ENCODE data around the gene SEMA3E. TPM values are rescaled to one million over a fixed set of nuclear protein-coding genes. Genes with fewer than 3 reads are reported as not detected.
"Not testable (repeated sequence)": the region's sequence is repeated elsewhere in the genome, so short reads cannot be mapped to it uniquely, and the experiment has no call there.

SEMA3E gene
- total and polyA plus RNA-seq, 5 donors from 2014 or later = not detected

DNA sequence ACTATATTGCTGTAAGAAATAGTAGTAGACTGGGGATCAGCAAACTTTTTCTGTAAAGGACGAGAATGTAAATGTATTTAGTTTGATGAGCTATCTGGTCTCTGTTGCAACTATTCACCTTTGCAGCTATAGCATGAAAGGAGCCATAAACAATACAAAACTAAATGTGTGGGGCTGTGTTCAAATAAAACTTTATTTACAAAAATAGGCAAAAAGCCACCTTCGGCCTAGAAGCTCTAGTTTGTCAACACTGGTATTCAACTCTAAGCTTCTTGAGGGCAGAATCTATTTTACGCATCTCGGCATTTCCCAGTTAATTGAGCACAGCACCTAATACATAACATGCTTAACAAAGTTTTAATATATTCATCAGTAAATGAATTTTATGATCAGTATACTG, 181.4 kb downstream of the SEMA3E start:
- Histone ChIP-seq H3K4me3 (ENCODE audit: low read depth, low read length) (no peak overlapping the region), H3K4me1 (ENCODE audit: control insufficient read depth, insufficient read depth, low read length, poor library complexity, severe bottlenecking) (no peaks in the 10 kb centered on the region), H3K27me3 (ENCODE audit: control insufficient read depth, insufficient read depth, low read length) (no peaks in the 10 kb centered on the region), H3K9me3 (ENCODE audit: control insufficient read depth in 2 of 2, low read length in 2 of 2) (peaks cover 0 to 2% of the 10 kb centered on the region in 2 experiments), H3K27ac (ENCODE audit: insufficient read depth, low read length, poor library complexity, severe bottlenecking) (no peak overlapping the region), H3K36me3 (ENCODE audit: control insufficient read depth, insufficient read depth, low read length) (no peaks in the 10 kb centered on the region)
- DNase-seq = no peak
- Mint-ChIP-seq H3K36me3 (no peaks in the 10 kb centered on the region), H3K4me1 (no peaks in the 10 kb centered on the region), H3K27me3 (no peaks in the 10 kb centered on the region), H3K4me3 (no peak overlapping the region), H3K9me3 (peaks cover 0 to 15% (median 4%) of the 10 kb centered on the region in 7 donors), H3K27ac (no peak overlapping the region)
- no peak for ATAC-seq (ENCODE audit: low read depth in 2 of 2)

DNA sequence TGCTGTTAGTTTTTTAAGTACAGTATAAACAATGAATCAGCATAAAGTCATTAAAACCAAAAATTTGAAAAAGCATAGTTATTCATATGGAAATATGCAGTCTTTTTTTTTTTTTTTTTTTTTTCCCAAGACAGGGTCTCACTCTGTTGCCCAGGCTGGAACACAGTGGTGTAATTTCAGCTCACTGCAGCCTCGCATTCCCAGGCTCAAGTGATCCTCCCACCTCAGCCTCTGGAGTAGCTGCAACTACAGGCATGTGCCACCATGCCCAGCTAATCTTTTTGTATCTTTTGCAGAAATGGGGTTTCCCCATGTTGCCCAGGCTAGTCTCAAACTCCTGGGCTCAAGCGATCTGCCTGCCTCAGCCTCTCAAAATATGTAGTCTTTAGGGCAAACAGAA, 182.0 kb downstream of the SEMA3E start:
- no peaks in the 10 kb centered on the region for H3K4me1 Mint-ChIP-seq
- DNase-seq (no peak), ATAC-seq (ENCODE audit: low read depth in 2 of 2) (no peak)
- H3K27me3 ChIP-seq (ENCODE audit: control insufficient read depth, insufficient read depth, low read length) = no peaks in the 10 kb centered on the region
- H3K4me1 ChIP-seq (ENCODE audit: control insufficient read depth, insufficient read depth, low read length, poor library complexity, severe bottlenecking) = no peaks in the 10 kb centered on the region
- H3K4me3 Mint-ChIP-seq = no peak overlapping the region
- no peaks in the 10 kb centered on the region for H3K27me3 Mint-ChIP-seq
- H3K9me3 Mint-ChIP-seq = peaks cover 0 to 15% (median 4%) of the 10 kb centered on the region in 7 donors
- no peaks in the 10 kb centered on the region for H3K36me3 Mint-ChIP-seq
- H3K4me3 ChIP-seq (ENCODE audit: low read depth, low read length) = no peak overlapping the region
- no peaks in the 10 kb centered on the region for H3K9me3 ChIP-seq (ENCODE audit: control insufficient read depth in 2 of 2, low read length in 2 of 2)
- H3K27ac Mint-ChIP-seq = no peak overlapping the region
- no peak overlapping the region for H3K27ac ChIP-seq (ENCODE audit: insufficient read depth, low read length, poor library complexity, severe bottlenecking)
- H3K36me3 ChIP-seq (ENCODE audit: control insufficient read depth, insufficient read depth, low read length) = no peaks in the 10 kb centered on the region

- ATAC-seq (ENCODE audit: low read depth in 2 of 2) (no peak), DNase-seq (no peak)
- Mint-ChIP-seq H3K27ac (no peak overlapping the region), H3K9me3 (peaks cover 0 to 13% (median 4%) of the 10 kb centered on the region in 7 donors), H3K4me1 (no peaks in the 10 kb centered on the region), H3K36me3 (no peaks in the 10 kb centered on the region), H3K4me3 (no peak overlapping the region), H3K27me3 (no peaks in the 10 kb centered on the region)
- H3K27me3 ChIP-seq (ENCODE audit: control insufficient read depth, insufficient read depth, low read length) = no peaks in the 10 kb centered on the region
- H3K36me3 ChIP-seq (ENCODE audit: control insufficient read depth, insufficient read depth, low read length) = no peaks in the 10 kb centered on the region
- H3K4me1 ChIP-seq (ENCODE audit: control insufficient read depth, insufficient read depth, low read length, poor library complexity, severe bottlenecking) = no peaks in the 10 kb centered on the region
- H3K9me3 ChIP-seq (ENCODE audit: control insufficient read depth in 2 of 2, low read length in 2 of 2) = no peaks in the 10 kb centered on the region
- H3K27ac ChIP-seq (ENCODE audit: insufficient read depth, low read length, poor library complexity, severe bottlenecking) = no peak overlapping the region
- no peak overlapping the region for H3K4me3 ChIP-seq (ENCODE audit: low read depth, low read length)
Observed at GRCh38 chr7:83466187-83466923, 182.6 kb downstream of the SEMA3E start.

DNA sequence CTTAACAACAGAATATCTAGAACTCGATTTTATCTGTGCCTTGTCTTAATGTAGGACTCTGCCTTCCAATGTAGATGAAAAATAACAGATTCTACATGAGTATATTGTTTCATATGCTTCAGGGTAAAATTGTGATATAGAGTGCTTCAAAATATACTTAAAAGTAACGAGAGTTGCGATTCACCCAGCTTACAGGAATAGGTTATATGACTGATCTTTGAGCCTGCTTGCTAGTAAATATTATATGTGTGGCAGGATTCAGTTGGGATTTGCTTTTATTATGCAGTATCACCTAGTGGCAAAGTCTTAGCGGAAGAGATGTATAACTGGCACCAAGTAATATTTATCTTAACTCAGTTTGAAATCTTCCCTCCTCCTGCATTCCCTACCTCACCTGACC, 183.3 kb downstream of the SEMA3E start:
- Histone ChIP-seq H3K4me3 (ENCODE audit: low read depth, low read length) (no peak overlapping the region), H3K36me3 (ENCODE audit: control insufficient read depth, insufficient read depth, low read length) (no peaks in the 10 kb centered on the region), H3K4me1 (ENCODE audit: control insufficient read depth, insufficient read depth, low read length, poor library complexity, severe bottlenecking) (no peaks in the 10 kb centered on the region), H3K27me3 (ENCODE audit: control insufficient read depth, insufficient read depth, low read length) (no peaks in the 10 kb centered on the region), H3K27ac (ENCODE audit: insufficient read depth, low read length, poor library complexity, severe bottlenecking) (no peak overlapping the region), H3K9me3 (ENCODE audit: control insufficient read depth in 2 of 2, low read length in 2 of 2) (no peaks in the 10 kb centered on the region)
- H3K36me3 Mint-ChIP-seq = no peaks in the 10 kb centered on the region
- peaks cover 0 to 13% (median 7%) of the 10 kb centered on the region in 7 donors for H3K9me3 Mint-ChIP-seq
- no peaks in the 10 kb centered on the region for H3K27me3 Mint-ChIP-seq
- no peak overlapping the region for H3K4me3 Mint-ChIP-seq
- ATAC-seq (ENCODE audit: low read depth in 2 of 2) (no peak), DNase-seq (no peak)
- H3K4me1 Mint-ChIP-seq = no peaks in the 10 kb centered on the region
- no peak overlapping the region for H3K27ac Mint-ChIP-seq

DNA sequence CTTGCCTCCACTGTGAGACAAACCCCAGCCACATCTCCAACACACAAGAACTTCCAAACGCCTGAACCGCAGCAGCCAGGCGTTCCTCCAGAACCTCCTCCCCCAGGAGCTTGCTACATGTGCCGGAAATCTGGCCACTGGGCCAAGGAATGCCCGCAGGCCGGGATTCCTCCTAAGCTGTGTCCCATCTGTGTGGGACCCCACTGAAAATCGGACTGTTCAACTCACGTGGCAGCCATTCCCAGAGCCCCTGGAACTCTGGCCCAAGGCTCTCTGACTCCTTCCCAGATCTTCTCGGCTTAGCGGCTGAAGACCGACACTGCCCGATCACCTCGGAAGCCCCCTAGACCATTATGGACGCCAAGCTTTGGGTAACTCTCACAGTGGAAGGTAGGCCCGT, 187.1 kb downstream of the SEMA3E start:
- not testable (repeated sequence) for H3K27me3 ChIP-seq (ENCODE audit: control insufficient read depth, insufficient read depth, low read length); H3K4me1 Mint-ChIP-seq; H3K4me3 Mint-ChIP-seq; H3K27me3 Mint-ChIP-seq; H3K27ac ChIP-seq (ENCODE audit: insufficient read depth, low read length, poor library complexity, severe bottlenecking); H3K36me3 ChIP-seq (ENCODE audit: control insufficient read depth, insufficient read depth, low read length); H3K9me3 ChIP-seq (ENCODE audit: control insufficient read depth in 2 of 2, low read length in 2 of 2); H3K4me1 ChIP-seq (ENCODE audit: control insufficient read depth, insufficient read depth, low read length, poor library complexity, severe bottlenecking); H3K27ac Mint-ChIP-seq; ATAC-seq (ENCODE audit: low read depth in 2 of 2); H3K4me3 ChIP-seq (ENCODE audit: low read depth, low read length); DNase-seq; H3K36me3 Mint-ChIP-seq
- H3K9me3 Mint-ChIP-seq = peaks cover 0 to 22% (median 9%) of the 10 kb centered on the region in 7 donors

DNA sequence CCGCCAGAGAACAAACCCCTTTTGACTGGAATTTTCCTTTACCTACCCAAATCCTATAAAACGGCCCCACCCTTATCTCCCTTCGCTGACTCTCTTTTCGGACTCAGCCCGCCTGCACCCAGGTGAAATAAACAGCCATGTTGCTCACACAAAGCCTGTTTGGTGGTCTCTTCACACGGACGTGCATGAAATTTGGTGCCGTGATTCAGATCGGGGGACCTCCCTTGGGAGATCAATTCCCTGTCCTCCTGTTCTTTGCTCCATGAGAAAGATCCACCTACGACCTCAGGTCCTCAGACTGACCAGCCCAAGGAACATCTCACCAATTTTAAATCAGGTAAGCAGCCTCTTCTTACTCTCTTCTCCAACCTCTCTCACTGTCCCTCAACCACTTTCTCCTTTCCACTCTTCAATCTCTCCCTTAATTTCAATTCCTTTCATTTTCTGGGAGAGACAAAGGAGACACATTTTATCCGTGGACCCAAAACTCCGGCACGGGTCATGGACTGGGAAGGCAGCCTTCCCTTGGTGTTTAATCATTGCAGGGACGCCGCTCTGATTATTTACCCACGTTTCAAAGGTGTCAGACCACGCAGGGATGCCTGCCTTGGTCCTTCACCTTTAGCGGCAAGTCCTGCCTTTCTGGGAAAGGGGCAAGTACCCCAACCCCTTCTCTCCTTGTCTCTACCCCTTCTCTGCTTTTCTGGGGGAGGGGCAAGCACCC, 188.8 kb downstream of the SEMA3E start:
- ATAC-seq (ENCODE audit: low read depth in 2 of 2); H3K9me3 ChIP-seq (ENCODE audit: control insufficient read depth in 2 of 2, low read length in 2 of 2); DNase-seq; H3K36me3 ChIP-seq (ENCODE audit: control insufficient read depth, insufficient read depth, low read length); H3K36me3 Mint-ChIP-seq; H3K4me1 Mint-ChIP-seq; H3K4me3 Mint-ChIP-seq; H3K4me3 ChIP-seq (ENCODE audit: low read depth, low read length); H3K4me1 ChIP-seq (ENCODE audit: control insufficient read depth, insufficient read depth, low read length, poor library complexity, severe bottlenecking); H3K27me3 ChIP-seq (ENCODE audit: control insufficient read depth, insufficient read depth, low read length); H3K27ac ChIP-seq (ENCODE audit: insufficient read depth, low read length, poor library complexity, severe bottlenecking); H3K27ac Mint-ChIP-seq; H3K27me3 Mint-ChIP-seq: not testable (repeated sequence)
- H3K9me3 Mint-ChIP-seq = peaks cover 0 to 24% (median 7%) of the 10 kb centered on the region in 7 donors

DNA sequence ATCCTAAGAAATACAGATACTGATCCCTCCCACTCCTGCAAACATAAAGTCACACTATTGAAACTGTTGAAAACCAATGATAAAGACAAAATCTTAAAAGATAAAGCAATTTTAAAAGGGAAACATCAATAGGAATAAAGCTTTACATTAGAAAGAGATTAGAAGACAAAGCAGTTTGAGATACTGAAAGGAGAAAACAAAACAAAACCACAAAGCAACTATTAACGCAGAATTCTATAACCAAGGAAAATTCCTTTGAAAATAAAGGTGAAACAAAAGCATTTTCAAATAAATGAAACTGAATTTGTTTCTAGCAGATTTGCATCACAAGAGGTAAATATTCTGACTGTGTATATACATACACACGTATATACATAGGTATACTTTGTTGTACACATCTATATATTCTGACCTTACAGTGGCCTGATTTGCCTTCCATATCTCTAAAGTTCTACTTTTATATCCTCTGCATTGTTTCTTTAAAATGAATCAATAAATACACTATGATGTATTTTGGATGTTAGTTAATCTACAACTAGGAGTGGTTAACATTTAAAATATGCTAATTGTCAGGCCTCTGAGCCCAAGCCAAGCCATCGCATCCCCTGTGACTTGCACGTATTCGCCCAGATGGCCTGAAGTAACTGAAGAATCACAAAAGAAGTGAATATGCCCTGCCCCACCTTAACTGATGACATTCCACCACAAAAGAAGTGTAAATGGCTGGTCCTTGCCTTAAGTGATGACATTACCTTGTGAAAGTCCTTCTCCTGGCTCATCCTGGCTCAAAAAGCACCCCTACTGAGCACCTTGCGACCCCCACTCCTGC, 189.6 kb downstream of the SEMA3E start:
- not testable (repeated sequence) for H3K4me3 ChIP-seq (ENCODE audit: low read depth, low read length); H3K36me3 ChIP-seq (ENCODE audit: control insufficient read depth, insufficient read depth, low read length); ATAC-seq (ENCODE audit: low read depth in 2 of 2); H3K27ac Mint-ChIP-seq; H3K4me3 Mint-ChIP-seq; H3K4me1 ChIP-seq (ENCODE audit: control insufficient read depth, insufficient read depth, low read length, poor library complexity, severe bottlenecking); H3K9me3 ChIP-seq (ENCODE audit: control insufficient read depth in 2 of 2, low read length in 2 of 2); DNase-seq; H3K27me3 ChIP-seq (ENCODE audit: control insufficient read depth, insufficient read depth, low read length); H3K4me1 Mint-ChIP-seq; H3K27me3 Mint-ChIP-seq; H3K27ac ChIP-seq (ENCODE audit: insufficient read depth, low read length, poor library complexity, severe bottlenecking); H3K36me3 Mint-ChIP-seq
- peaks cover 0 to 22% (median 5%) of the 10 kb centered on the region in 7 donors for H3K9me3 Mint-ChIP-seq
